ENCODE results near the gene FAM227A.
"Not testable (repeated sequence)": the region's sequence is repeated elsewhere in the genome, so short reads cannot be mapped to it uniquely, and the experiment has no call there.

FAM227A gene

GRCh38 chr22:38645430-38645829, 10.8 kb downstream of the FAM227A start:
- no peak overlapping the region for H2AFZ ChIP-seq (ENCODE audit: low read depth, low read length)
- H3K27ac ChIP-seq (ENCODE audit: low read length, poor library complexity, severe bottlenecking) = no peak overlapping the region
- DNase-seq = no peak
- no peak overlapping the region for H3K14ac ChIP-seq (ENCODE audit: low read length in 2 of 2)
- peaks cover 3 to 4% of the 10 kb centered on the region in 2 experiments for H3K36me3 ChIP-seq (ENCODE audit: control insufficient read depth in 1 of 2, insufficient read depth in 2 of 2, low read depth in 1 of 2, low read length in 2 of 2)
- no peak overlapping the region for H4K8ac ChIP-seq (ENCODE audit: low read length)
- H2BK15ac ChIP-seq (ENCODE audit: low read depth, poor library complexity, severe bottlenecking) = no peak overlapping the region
- no peak overlapping the region for H2BK12ac ChIP-seq (ENCODE audit: low read length in 2 of 2)
- no peak overlapping the region for H2BK120ac ChIP-seq (ENCODE audit: low read depth, low read length)
- H3K79me1 ChIP-seq (replicated peaks; ENCODE audit: low read length, poor library complexity, severe bottlenecking) = no peaks in the 10 kb centered on the region
- no peak overlapping the region for H3K4me2 ChIP-seq (ENCODE audit: low read length, poor library complexity, severe bottlenecking)
- over 99% methylated on average over 6 of the region's 6 CpGs for WGBS
- no peak overlapping the region for H2AK5ac ChIP-seq (ENCODE audit: low read length, severe bottlenecking)
- no peak overlapping the region for H3K18ac ChIP-seq (ENCODE audit: low read depth in 1 of 2, low read length in 2 of 2)
- no peaks in the 10 kb centered on the region for H3K9me3 ChIP-seq (ENCODE audit: control insufficient read depth, low read length)
- H3K23ac ChIP-seq (ENCODE audit: low read length in 2 of 2) = no peak overlapping the region
- no peak overlapping the region for H3K9ac ChIP-seq (ENCODE audit: low read length)
- H3K4me1 ChIP-seq (ENCODE audit: control insufficient read depth, insufficient read depth, low read depth, low read length) = no peaks in the 10 kb centered on the region
- H4K91ac ChIP-seq (ENCODE audit: low read length) = no peak overlapping the region
- no peak overlapping the region for H2BK5ac ChIP-seq (ENCODE audit: low read depth, low read length, poor library complexity, severe bottlenecking)
- no peak overlapping the region for H3K4me3 ChIP-seq (ENCODE audit: insufficient read depth in 1 of 2, low read depth in 1 of 2, low read length in 2 of 2)
- H3K4ac ChIP-seq (ENCODE audit: low read depth in 1 of 2, low read length in 2 of 2) = no peak overlapping the region
- no peaks in the 10 kb centered on the region for H3K27me3 ChIP-seq (ENCODE audit: control insufficient read depth in 1 of 2, insufficient read depth in 1 of 2, low read length in 2 of 2)

GRCh38 chr22:38644245-38644644, 11.9 kb downstream of the FAM227A start:
- H3K27me3 ChIP-seq (ENCODE audit: control insufficient read depth in 1 of 2, insufficient read depth in 1 of 2, low read length in 2 of 2); H3K4me3 ChIP-seq (ENCODE audit: insufficient read depth in 1 of 2, low read depth in 1 of 2, low read length in 2 of 2); H3K18ac ChIP-seq (ENCODE audit: low read depth in 1 of 2, low read length in 2 of 2); H2BK12ac ChIP-seq (ENCODE audit: low read length in 2 of 2); H2BK5ac ChIP-seq (ENCODE audit: low read depth, low read length, poor library complexity, severe bottlenecking); H2BK15ac ChIP-seq (ENCODE audit: low read depth, poor library complexity, severe bottlenecking); H2BK120ac ChIP-seq (ENCODE audit: low read depth, low read length); H3K27ac ChIP-seq (ENCODE audit: low read length, poor library complexity, severe bottlenecking); H2AK5ac ChIP-seq (ENCODE audit: low read length, severe bottlenecking); H3K14ac ChIP-seq (ENCODE audit: low read length in 2 of 2); H3K79me1 ChIP-seq (replicated peaks; ENCODE audit: low read length, poor library complexity, severe bottlenecking); H3K9ac ChIP-seq (ENCODE audit: low read length); H3K4me1 ChIP-seq (ENCODE audit: control insufficient read depth, insufficient read depth, low read depth, low read length); H4K91ac ChIP-seq (ENCODE audit: low read length); H3K9me3 ChIP-seq (ENCODE audit: control insufficient read depth, low read length); H3K36me3 ChIP-seq (ENCODE audit: control insufficient read depth in 1 of 2, insufficient read depth in 2 of 2, low read depth in 1 of 2, low read length in 2 of 2); DNase-seq; H3K4me2 ChIP-seq (ENCODE audit: low read length, poor library complexity, severe bottlenecking); H2AFZ ChIP-seq (ENCODE audit: low read depth, low read length); H4K8ac ChIP-seq (ENCODE audit: low read length); H3K23ac ChIP-seq (ENCODE audit: low read length in 2 of 2); H3K4ac ChIP-seq (ENCODE audit: low read depth in 1 of 2, low read length in 2 of 2): not testable (repeated sequence)
- WGBS = 94% methylated on average over 4 of the region's 5 CpGs

- Histone ChIP-seq H3K23ac (ENCODE audit: low read length in 2 of 2) (no peak overlapping the region), H3K18ac (ENCODE audit: low read depth in 1 of 2, low read length in 2 of 2) (no peak overlapping the region), H3K27ac (ENCODE audit: low read length, poor library complexity, severe bottlenecking) (no peak overlapping the region), H2BK120ac (ENCODE audit: low read depth, low read length) (no peak overlapping the region), H3K4ac (ENCODE audit: low read depth in 1 of 2, low read length in 2 of 2) (no peak overlapping the region), H3K9me3 (ENCODE audit: control insufficient read depth, low read length) (no peaks in the 10 kb centered on the region), H3K27me3 (ENCODE audit: control insufficient read depth in 1 of 2, insufficient read depth in 1 of 2, low read length in 2 of 2) (no peaks in the 10 kb centered on the region), H4K8ac (ENCODE audit: low read length) (no peak overlapping the region), H2AFZ (ENCODE audit: low read depth, low read length) (no peak overlapping the region), H3K4me2 (ENCODE audit: low read length, poor library complexity, severe bottlenecking) (no peak overlapping the region), H4K91ac (ENCODE audit: low read length) (no peak overlapping the region), H2BK12ac (ENCODE audit: low read length in 2 of 2) (no peak overlapping the region), H2BK15ac (ENCODE audit: low read depth, poor library complexity, severe bottlenecking) (no peak overlapping the region), H3K79me1 (replicated peaks; ENCODE audit: low read length, poor library complexity, severe bottlenecking) (no peaks in the 10 kb centered on the region), H3K4me1 (ENCODE audit: control insufficient read depth, insufficient read depth, low read depth, low read length) (peaks cover 5% of the 10 kb centered on the region), H2AK5ac (ENCODE audit: low read length, severe bottlenecking) (no peak overlapping the region), H3K36me3 (ENCODE audit: control insufficient read depth in 1 of 2, insufficient read depth in 2 of 2, low read depth in 1 of 2, low read length in 2 of 2) (peaks cover 6 to 12% of the 10 kb centered on the region in 2 experiments), H2BK5ac (ENCODE audit: low read depth, low read length, poor library complexity, severe bottlenecking) (no peak overlapping the region), H3K9ac (ENCODE audit: low read length) (no peak overlapping the region), H3K14ac (ENCODE audit: low read length in 2 of 2) (no peak overlapping the region), H3K4me3 (ENCODE audit: insufficient read depth in 1 of 2, low read depth in 1 of 2, low read length in 2 of 2) (no peak overlapping the region)
- 99% methylated on average over 7 of the region's 13 CpGs for WGBS
- DNase-seq = no peak
These were observed 14.6 kb downstream of the FAM227A start for GRCh38 chr22:38641476-38642040.

- WGBS = 56% methylated on average over 3 of the region's 3 CpGs
These were observed 17.5 kb downstream of the FAM227A start for GRCh38 chr22:38638728-38639127.

More at GRCh38 chr22:38638728-38639127, 17.5 kb downstream of the FAM227A start:
- Histone ChIP-seq H3K4me2 (ENCODE audit: low read length, poor library complexity, severe bottlenecking) (peak overlapping the region; percentile 30), H2BK5ac (ENCODE audit: low read depth, low read length, poor library complexity, severe bottlenecking) (no peak overlapping the region), H3K23ac (ENCODE audit: low read length in 2 of 2) (no peak overlapping the region), H3K79me1 (replicated peaks; ENCODE audit: low read length, poor library complexity, severe bottlenecking) (no peaks in the 10 kb centered on the region), H4K8ac (ENCODE audit: low read length) (no peak overlapping the region), H2AK5ac (ENCODE audit: low read length, severe bottlenecking) (no peak overlapping the region), H3K27me3 (ENCODE audit: control insufficient read depth in 1 of 2, insufficient read depth in 1 of 2, low read length in 2 of 2) (no peaks in the 10 kb centered on the region), H3K27ac (ENCODE audit: low read length, poor library complexity, severe bottlenecking) (peak overlapping the region; percentile 77), H2BK120ac (ENCODE audit: low read depth, low read length) (no peak overlapping the region), H4K91ac (ENCODE audit: low read length) (no peak overlapping the region), H2AFZ (ENCODE audit: low read depth, low read length) (no peak overlapping the region), H3K14ac (ENCODE audit: low read length in 2 of 2) (no peak overlapping the region), H3K4me3 (ENCODE audit: insufficient read depth in 1 of 2, low read depth in 1 of 2, low read length in 2 of 2) (no peak overlapping the region), H3K9me3 (ENCODE audit: control insufficient read depth, low read length) (no peaks in the 10 kb centered on the region), H3K18ac (ENCODE audit: low read depth in 1 of 2, low read length in 2 of 2) (no peak overlapping the region), H2BK15ac (ENCODE audit: low read depth, poor library complexity, severe bottlenecking) (no peak overlapping the region), H3K4me1 (ENCODE audit: control insufficient read depth, insufficient read depth, low read depth, low read length) (peaks cover 5% of the 10 kb centered on the region), H3K9ac (ENCODE audit: low read length) (no peak overlapping the region), H3K36me3 (ENCODE audit: control insufficient read depth in 1 of 2, insufficient read depth in 2 of 2, low read depth in 1 of 2, low read length in 2 of 2) (peaks cover 14 to 26% of the 10 kb centered on the region in 2 experiments), H3K4ac (ENCODE audit: low read depth in 1 of 2, low read length in 2 of 2) (no peak overlapping the region), H2BK12ac (ENCODE audit: low read length in 2 of 2) (no peak overlapping the region)
- DNase-seq = peak; percentile 23
